CD14-positive monocyte (primary cell): ENCODE results near the gene ADAM23. TPM values are rescaled to one million over a fixed set of nuclear protein-coding genes. Genes with fewer than 3 reads are reported as not detected.

Source experiments
- DNase-seq, 3 donors: peaks; one replicate each; pipeline ENCODE4 v3.0.0-alpha.2; 2011 to 2022
- H2AFZ ChIP-seq: 2 replicates; pipeline ENCODE4 v1.6.0; 2012; ENCODE audit warnings: mild to moderate bottlenecking, low read depth, low read length, inconsistent platforms; ENCODE audit not compliant: insufficient read depth, poor library complexity, severe bottlenecking
- H3K27ac ChIP-seq, 2 donors: 1 replicate in 1 of 2; 2 replicates in 1 of 2; pipeline ENCODE4 v1.5.1; 2012 to 2013; ENCODE audit warnings: low read length in 2 of 2, control low read depth in 1 of 2, inconsistent platforms in 1 of 2, low read depth in 1 of 2, mild to moderate bottlenecking in 1 of 2
- H3K27me3 ChIP-seq, 2 donors: one replicate each; pipeline versions ENCODE4 v1.6.0 to v1.6.1; 2011 to 2013; ENCODE audit warnings: low read length in 2 of 2; ENCODE audit not compliant: control insufficient read depth in 2 of 2, insufficient read depth in 2 of 2
- H3K36me3 ChIP-seq, 2 donors: replicated peaks in 1 of 2; 1 replicate in 1 of 2; 2 replicates in 1 of 2; pipeline versions ENCODE4 v1.5.1 to v1.6.1; 2012 to 2013; ENCODE audit warnings: low read length in 2 of 2, control low read depth in 1 of 2, inconsistent platforms in 1 of 2, mild to moderate bottlenecking in 1 of 2; ENCODE audit not compliant: insufficient read depth in 2 of 2, control insufficient read depth in 1 of 2
- H3K4me1 ChIP-seq, 2 donors: 1 replicate in 1 of 2; 2 replicates in 1 of 2; pipeline versions ENCODE4 v1.5.1 to v1.6.1; 2012 to 2013; ENCODE audit warnings: low read length in 2 of 2, control low read depth in 1 of 2, inconsistent platforms in 1 of 2, mild to moderate bottlenecking in 1 of 2, moderate library complexity in 1 of 2; ENCODE audit not compliant: insufficient read depth in 2 of 2, control insufficient read depth in 1 of 2
- H3K4me2 ChIP-seq: replicated peaks from 2 replicates; pipeline ENCODE3; 2012; ENCODE audit warnings: low read length, moderate library complexity, mild to moderate bottlenecking; ENCODE audit not compliant: poor library complexity, severe bottlenecking; ENCODE audit errors: extremely low read depth
- H3K4me3 ChIP-seq, 3 experiments: fragments of 200-600 bp in 1 of 3; sonication (generic) in 1 of 3; replicated peaks in 1 of 3; 1 replicate in 2 of 3; 2 replicates in 1 of 3; pipeline ENCODE4 v1.5.1; 2011 to 2013; ENCODE audit warnings: low read length in 3 of 3, mild to moderate bottlenecking in 3 of 3, control low read depth in 2 of 3, low read depth in 2 of 3, inconsistent platforms in 1 of 3, moderate library complexity in 1 of 3
- H3K79me2 ChIP-seq: 2 replicates; pipeline ENCODE4 v1.6.0; 2012; ENCODE audit warnings: mild to moderate bottlenecking, control low read depth, inconsistent platforms, low read length, moderate library complexity; ENCODE audit not compliant: insufficient read depth
- H3K9ac ChIP-seq: 2 replicates; pipeline ENCODE4 v1.6.0; 2017; ENCODE audit warnings: low read length, mild to moderate bottlenecking; ENCODE audit not compliant: insufficient read depth, poor library complexity, severe bottlenecking
- H3K9me3 ChIP-seq, 2 donors: replicated peaks in 1 of 2; 1 replicate in 1 of 2; 2 replicates in 1 of 2; pipeline versions ENCODE4 v1.5.1 to v1.6.1; 2012 to 2013; ENCODE audit warnings: low read length in 2 of 2, control low read depth in 1 of 2; ENCODE audit not compliant: control insufficient read depth in 1 of 2, insufficient read depth in 1 of 2
- H4K20me1 ChIP-seq: 2 replicates; pipeline ENCODE4 v1.6.0; 2012; ENCODE audit warnings: mild to moderate bottlenecking, low read length, control low read depth, moderate library complexity; ENCODE audit not compliant: insufficient read depth
- H3K27ac Mint-ChIP-seq, 7 donors: one replicate each; pipeline ENCODE4 v1.8.0; 2020; ENCODE audit warnings: mild to moderate bottlenecking in 7 of 7, mixed read lengths in 7 of 7, moderate library complexity in 6 of 7, inconsistent platforms in 2 of 7
- H3K27me3 Mint-ChIP-seq, 3 donors: one replicate each; pipeline ENCODE4 v1.8.0; 2021 to 2022; ENCODE audit warnings: low read depth in 3 of 3, mild to moderate bottlenecking in 3 of 3, mixed read lengths in 3 of 3, moderate library complexity in 3 of 3, inconsistent platforms in 1 of 3
- H3K36me3 Mint-ChIP-seq, 2 donors: one replicate each; pipeline ENCODE4 v1.8.0; 2020; ENCODE audit warnings: mixed read lengths in 2 of 2, inconsistent platforms in 1 of 2, mild to moderate bottlenecking in 1 of 2
- H3K4me1 Mint-ChIP-seq: one replicate; pipeline ENCODE4 v1.8.0; 2020; ENCODE audit warnings: mild to moderate bottlenecking, mixed read lengths
- H3K4me3 Mint-ChIP-seq, 2 donors: one replicate each; pipeline ENCODE4 v1.8.0; 2020; ENCODE audit warnings: mild to moderate bottlenecking in 2 of 2, mixed read lengths in 2 of 2, moderate library complexity in 1 of 2
- H3K9me3 Mint-ChIP-seq, 7 donors: one replicate each; pipeline ENCODE4 v1.8.0; 2020 to 2022; ENCODE audit warnings: mixed read lengths in 7 of 7, mild to moderate bottlenecking in 6 of 7, moderate library complexity in 6 of 7, inconsistent platforms in 2 of 7
- CTCF ChIP-seq: fragments of 200-600 bp; IDR thresholded peaks from one replicate; pipeline ENCODE4 v1.8.0; 2022; ENCODE audit warnings: antibody characterized with exemption, mild to moderate bottlenecking
- WGBS: methylation state at CpG from one replicate; pipeline ENCODE4 v1.1.5; 2013; ENCODE audit warnings: missing lambda C conversion rate; ENCODE audit not compliant: insufficient coverage; 5-methylcytosine and 5-hydroxymethylcytosine counted together
- intact Hi-C, 2 donors: fragments of 100-400 bp; cut with micrococcal nuclease; formaldehyde crosslinking; loops; one replicate each; pipeline versions ENCODE4 v1.15.0 to v1.15.1; 2023
- polyA minus RNA-seq: library from RNA; depleted of rRNA, polyadenylated mRNA; stranded (reverse); fragments of >200 nt; gene quantifications from 2 replicates; pipeline ENCODE4 v1.2.3, GENCODE V29; 2012
- polyA plus RNA-seq, 3 donors: library from polyadenylated mRNA; depleted of rRNA in 1 of 3; unstranded in 2 of 3; stranded (reverse) in 1 of 3; fragments of 300-500 nt in 2 of 3; fragments of >200 nt in 1 of 3; fragmentation: Illumina TruSeq in 2 of 3; gene quantifications; 1 replicate in 2 of 3; 2 replicates in 1 of 3; pipeline ENCODE4 v1.2.3, GENCODE V29; 2012 to 2021
- total RNA-seq, 12 experiments: library from RNA in 1 of 12; stranded (reverse) in 1 of 12; fragments of 120-200 nt in 1 of 12; gene quantifications; one replicate each; pipeline ENCODE4 v1.2.4 and lab custom pipeline; 2013 to 2026; ENCODE audit warnings: mixed read lengths in 6 of 12, inconsistent platforms in 1 of 12

The ADAM23 gene, protein sequence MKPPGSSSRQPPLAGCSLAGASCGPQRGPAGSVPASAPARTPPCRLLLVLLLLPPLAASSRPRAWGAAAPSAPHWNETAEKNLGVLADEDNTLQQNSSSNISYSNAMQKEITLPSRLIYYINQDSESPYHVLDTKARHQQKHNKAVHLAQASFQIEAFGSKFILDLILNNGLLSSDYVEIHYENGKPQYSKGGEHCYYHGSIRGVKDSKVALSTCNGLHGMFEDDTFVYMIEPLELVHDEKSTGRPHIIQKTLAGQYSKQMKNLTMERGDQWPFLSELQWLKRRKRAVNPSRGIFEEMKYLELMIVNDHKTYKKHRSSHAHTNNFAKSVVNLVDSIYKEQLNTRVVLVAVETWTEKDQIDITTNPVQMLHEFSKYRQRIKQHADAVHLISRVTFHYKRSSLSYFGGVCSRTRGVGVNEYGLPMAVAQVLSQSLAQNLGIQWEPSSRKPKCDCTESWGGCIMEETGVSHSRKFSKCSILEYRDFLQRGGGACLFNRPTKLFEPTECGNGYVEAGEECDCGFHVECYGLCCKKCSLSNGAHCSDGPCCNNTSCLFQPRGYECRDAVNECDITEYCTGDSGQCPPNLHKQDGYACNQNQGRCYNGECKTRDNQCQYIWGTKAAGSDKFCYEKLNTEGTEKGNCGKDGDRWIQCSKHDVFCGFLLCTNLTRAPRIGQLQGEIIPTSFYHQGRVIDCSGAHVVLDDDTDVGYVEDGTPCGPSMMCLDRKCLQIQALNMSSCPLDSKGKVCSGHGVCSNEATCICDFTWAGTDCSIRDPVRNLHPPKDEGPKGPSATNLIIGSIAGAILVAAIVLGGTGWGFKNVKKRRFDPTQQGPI
- total RNA-seq (2013): 0.10 TPM
- polyA plus RNA-seq (not detected), polyA minus RNA-seq (not detected in 2 replicates), total RNA-seq (lab: John Stamatoyannopoulos, UW) (0 to 3.3 (median 0.12) reads per million in 11 experiments)

GRCh38 chr2:206442833-206443734 lies at the start of gene ADAM23:
Gene ADAM23, plus strand, starts transcription at chr2:206443532. Its CDS starts 335 bp downstream, at chr2:206443867.
- peak within 1 kb of the TSS in 1 of 7 donors; percentile 56 for H3K27ac Mint-ChIP-seq

More at GRCh38 chr2:206442833-206443734, at the start of gene ADAM23:
- no peaks in the 10 kb centered on the region for H3K36me3 ChIP-seq
- peaks cover 23 to 24% of the 10 kb centered on the region in 2 donors for H3K4me1 ChIP-seq
- H3K27me3 ChIP-seq: peaks cover 36 to 45% of the 10 kb centered on the region in 2 donors
- H3K4me2 ChIP-seq: peak within 1 kb of the TSS; percentile 86
- no peak within 1 kb of the TSS for H3K9ac ChIP-seq
- peak within 1 kb of the TSS in 1 of 2 donors; percentile 36 for H3K27ac ChIP-seq
- Mint-ChIP-seq H3K27me3 (peaks cover 48 to 66% (median 54%) of the 10 kb centered on the region in 3 donors), H3K4me3 (peak within 1 kb of the TSS; percentile 82 to 97), H3K9me3 (peaks cover 0 to 10% (median 3%) of the 10 kb centered on the region in 7 donors), H3K36me3 (peaks cover 0 to 5% of the 10 kb centered on the region in 2 donors), H3K4me1 (peaks cover 21% of the 10 kb centered on the region)
- intact Hi-C loops: no loop called here
- peak in 1 of 3 donors; percentile 16 for DNase-seq
- H3K79me2 ChIP-seq: no peaks in the 10 kb centered on the region
- peak within 1 kb of the TSS; percentile 16 to 73 (median 29) for H3K4me3 ChIP-seq
- H3K9me3 ChIP-seq: peaks cover 0 to 10% of the 10 kb centered on the region in 2 donors
- H4K20me1 ChIP-seq: no peaks in the 10 kb centered on the region
- TF ChIP-seq CTCF: no peak
- under 1% methylated on average over 70 of the region's 81 CpGs for WGBS
- peak within 1 kb of the TSS; percentile 64 for H2AFZ ChIP-seq
